ENCODE data around the gene TCEANC.

The TCEANC gene

DNA sequence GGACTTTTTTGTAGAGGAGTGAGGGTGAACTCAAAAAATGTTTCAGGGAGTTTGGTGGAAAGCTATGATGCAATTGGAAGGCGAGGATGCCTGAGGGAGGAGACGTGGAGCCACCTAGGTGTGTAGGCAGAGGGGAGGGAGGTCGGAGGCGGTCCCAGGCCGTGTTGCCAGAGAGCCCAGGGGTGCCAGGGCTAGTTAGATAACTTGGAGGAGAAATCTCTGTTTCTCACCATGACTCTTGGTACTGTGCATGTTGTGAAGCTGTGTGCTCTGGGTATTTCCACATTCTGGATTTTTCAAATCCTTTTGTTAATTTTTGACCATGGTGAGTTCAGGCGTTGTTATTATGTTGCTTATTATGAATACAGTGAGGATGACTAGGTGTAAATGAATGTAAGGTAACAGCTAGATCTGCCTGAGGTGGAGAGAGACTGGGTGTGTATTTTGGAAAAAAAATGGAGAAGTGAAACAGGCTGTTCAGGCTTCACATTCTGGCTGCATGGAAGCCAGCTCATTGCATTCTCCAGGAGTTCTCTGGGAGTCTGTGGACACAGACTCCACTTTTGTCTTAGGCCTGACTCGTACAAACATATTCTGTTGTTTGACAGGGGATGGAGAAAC is 40.5 kb downstream of the TCEANC start:
- peaks cover 5 to 40% of the 10 kb centered on the region in 2 donors for H3K4me1 ChIP-seq (ENCODE audit: control insufficient read depth in 1 of 2, insufficient read depth in 2 of 2, low read length in 2 of 2)
- H3K4me3 ChIP-seq (ENCODE audit: low read depth in 1 of 2, low read length in 2 of 2) = no peak overlapping the region
- no peak overlapping the region for H3K27ac ChIP-seq (ENCODE audit: low read length)
- no peaks in the 10 kb centered on the region for H3K27me3 ChIP-seq (ENCODE audit: low read depth, low read length)
- no peaks in the 10 kb centered on the region for H3K9me3 ChIP-seq (ENCODE audit: control insufficient read depth in 1 of 2, low read length in 2 of 2)
- no peaks in the 10 kb centered on the region for H3K36me3 ChIP-seq (ENCODE audit: control insufficient read depth in 1 of 2, insufficient read depth in 2 of 2, low read length in 2 of 2)

DNA sequence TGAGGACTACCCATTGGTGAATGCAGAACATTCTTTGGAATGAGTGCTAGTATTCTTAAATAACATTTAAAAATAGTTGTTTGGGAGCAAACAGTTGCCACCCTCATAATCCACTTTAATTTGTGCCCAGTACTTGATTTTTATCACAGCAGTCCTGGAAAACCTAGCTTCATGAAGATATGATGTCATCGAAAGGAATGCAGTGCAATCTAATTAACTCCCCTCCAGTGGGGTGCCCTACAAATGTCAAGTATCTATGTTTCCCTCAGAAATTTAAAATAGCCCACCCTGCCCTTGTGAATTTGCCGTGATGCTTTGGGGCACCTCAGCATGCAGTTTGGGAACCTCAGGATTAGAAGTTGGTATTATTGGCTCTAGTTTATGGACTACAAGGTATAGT is 41.4 kb downstream of the TCEANC start:
- Histone ChIP-seq H3K36me3 (ENCODE audit: control insufficient read depth in 1 of 2, insufficient read depth in 2 of 2, low read length in 2 of 2) (no peaks in the 10 kb centered on the region), H3K27ac (ENCODE audit: low read length) (no peak overlapping the region), H3K9me3 (ENCODE audit: control insufficient read depth in 1 of 2, low read length in 2 of 2) (no peaks in the 10 kb centered on the region), H3K4me3 (ENCODE audit: low read depth in 1 of 2, low read length in 2 of 2) (no peak overlapping the region), H3K4me1 (ENCODE audit: control insufficient read depth in 1 of 2, insufficient read depth in 2 of 2, low read length in 2 of 2) (peaks cover 11 to 49% of the 10 kb centered on the region in 2 donors), H3K27me3 (ENCODE audit: low read depth, low read length) (no peaks in the 10 kb centered on the region)

DNA sequence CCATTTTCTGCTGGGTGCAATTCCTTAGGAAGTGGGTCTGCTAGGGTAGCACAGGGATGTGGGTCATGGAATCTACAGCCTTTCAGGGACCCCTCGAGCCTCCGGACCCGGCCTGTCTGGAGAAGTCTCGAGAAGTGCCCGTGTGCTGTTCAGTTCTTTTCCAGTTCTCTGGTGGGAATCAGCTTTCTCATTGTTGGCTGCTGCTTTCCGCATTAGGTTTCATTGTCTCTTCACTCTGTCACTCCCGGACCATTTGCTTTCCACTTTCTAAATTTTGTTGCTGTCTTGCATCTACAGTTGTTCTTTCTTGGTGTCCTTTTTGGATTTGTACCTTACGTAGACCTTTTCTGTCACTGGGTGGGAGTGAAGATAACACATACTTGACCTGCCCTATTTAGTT is 42.0 kb downstream of the TCEANC start:
- Histone ChIP-seq H3K27me3 (ENCODE audit: low read depth, low read length) (no peaks in the 10 kb centered on the region), H3K36me3 (ENCODE audit: control insufficient read depth in 1 of 2, insufficient read depth in 2 of 2, low read length in 2 of 2) (no peaks in the 10 kb centered on the region), H3K27ac (ENCODE audit: low read length) (no peak overlapping the region), H3K4me3 (ENCODE audit: low read depth in 1 of 2, low read length in 2 of 2) (no peak overlapping the region), H3K4me1 (ENCODE audit: control insufficient read depth in 1 of 2, insufficient read depth in 2 of 2, low read length in 2 of 2) (peaks cover 11 to 49% of the 10 kb centered on the region in 2 donors), H3K9me3 (ENCODE audit: control insufficient read depth in 1 of 2, low read length in 2 of 2) (no peaks in the 10 kb centered on the region)

DNA sequence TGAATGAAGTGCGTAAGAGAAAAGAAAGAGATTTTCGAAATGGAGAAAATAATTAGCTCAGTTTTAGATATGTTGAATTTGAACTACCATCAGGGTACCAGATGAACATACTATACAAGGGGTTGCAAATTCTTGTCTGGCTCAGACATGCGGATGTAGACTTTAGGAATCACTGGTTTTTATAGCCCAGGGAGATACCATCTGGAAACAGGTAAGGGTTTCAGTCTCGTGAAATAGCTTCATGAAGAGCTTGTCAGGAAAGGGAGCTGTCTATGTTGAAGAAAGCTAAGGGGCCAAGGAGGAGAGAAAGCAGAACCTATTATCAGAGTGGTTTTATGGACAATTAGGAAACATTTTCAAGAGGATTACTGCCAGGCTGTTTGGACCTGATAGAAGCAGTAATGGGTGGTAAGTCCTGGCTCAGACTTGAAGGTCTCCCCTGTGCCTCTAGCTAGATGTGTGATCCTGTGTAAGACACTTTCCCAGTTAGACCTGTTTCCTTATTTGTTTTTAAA is 42.7 kb downstream of the TCEANC start:
- H3K9me3 ChIP-seq (ENCODE audit: control insufficient read depth in 1 of 2, low read length in 2 of 2) = no peaks in the 10 kb centered on the region
- peaks cover 11 to 49% of the 10 kb centered on the region in 2 donors for H3K4me1 ChIP-seq (ENCODE audit: control insufficient read depth in 1 of 2, insufficient read depth in 2 of 2, low read length in 2 of 2)
- H3K27me3 ChIP-seq (ENCODE audit: low read depth, low read length) = no peaks in the 10 kb centered on the region
- no peaks in the 10 kb centered on the region for H3K36me3 ChIP-seq (ENCODE audit: control insufficient read depth in 1 of 2, insufficient read depth in 2 of 2, low read length in 2 of 2)
- no peak overlapping the region for H3K4me3 ChIP-seq (ENCODE audit: low read depth in 1 of 2, low read length in 2 of 2)
- H3K27ac ChIP-seq (ENCODE audit: low read length) = no peak overlapping the region

DNA sequence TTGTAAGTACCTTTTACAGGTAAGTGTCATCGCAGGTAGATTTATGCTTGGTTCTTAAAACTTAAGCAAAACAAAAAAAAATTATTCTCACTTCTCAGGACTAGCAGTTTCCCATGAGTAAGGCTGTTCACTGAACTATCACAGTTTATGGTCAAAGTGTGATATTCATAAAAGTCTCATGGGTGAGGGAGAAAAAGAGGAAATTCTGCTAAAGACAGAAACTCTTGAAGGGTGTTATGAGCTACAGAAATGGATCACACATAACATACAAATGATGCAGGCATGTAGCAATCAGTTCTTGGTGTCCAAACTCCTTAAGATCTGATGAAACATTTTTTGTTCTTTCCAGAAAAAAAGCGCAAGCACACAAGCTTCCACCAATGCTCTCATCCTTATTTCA is 44.5 kb downstream of the TCEANC start:
- Histone ChIP-seq H3K9me3 (ENCODE audit: control insufficient read depth in 1 of 2, low read length in 2 of 2) (no peaks in the 10 kb centered on the region), H3K36me3 (ENCODE audit: control insufficient read depth in 1 of 2, insufficient read depth in 2 of 2, low read length in 2 of 2) (no peaks in the 10 kb centered on the region), H3K27me3 (ENCODE audit: low read depth, low read length) (no peaks in the 10 kb centered on the region), H3K4me1 (ENCODE audit: control insufficient read depth in 1 of 2, insufficient read depth in 2 of 2, low read length in 2 of 2) (peaks cover 15 to 47% of the 10 kb centered on the region in 2 donors), H3K27ac (ENCODE audit: low read length) (no peak overlapping the region), H3K4me3 (ENCODE audit: low read depth in 1 of 2, low read length in 2 of 2) (no peak overlapping the region)

DNA sequence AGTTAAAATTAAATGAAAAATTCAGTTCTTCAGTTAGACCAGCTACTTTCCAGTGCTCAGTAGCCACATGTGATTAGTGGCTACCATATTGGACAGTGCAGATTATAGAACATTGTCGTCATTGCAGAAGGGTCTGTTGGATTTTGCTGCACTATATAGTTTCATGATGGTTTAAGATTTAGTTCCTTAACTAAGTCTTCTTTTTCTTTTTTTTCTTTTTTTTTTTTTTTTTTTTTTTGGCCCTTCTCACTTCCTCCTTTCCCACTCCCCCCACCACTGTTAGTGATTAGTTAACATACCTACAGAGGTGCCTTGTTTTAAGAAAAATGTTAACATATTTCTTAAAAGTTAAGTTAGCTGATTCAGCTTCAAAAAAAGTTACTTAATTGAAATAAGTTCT is 45.0 kb downstream of the TCEANC start:
- Histone ChIP-seq H3K9me3 (ENCODE audit: control insufficient read depth in 1 of 2, low read length in 2 of 2) (no peaks in the 10 kb centered on the region), H3K4me1 (ENCODE audit: control insufficient read depth in 1 of 2, insufficient read depth in 2 of 2, low read length in 2 of 2) (peaks cover 15 to 43% of the 10 kb centered on the region in 2 donors), H3K27ac (ENCODE audit: low read length) (no peak overlapping the region), H3K36me3 (ENCODE audit: control insufficient read depth in 1 of 2, insufficient read depth in 2 of 2, low read length in 2 of 2) (no peaks in the 10 kb centered on the region), H3K27me3 (ENCODE audit: low read depth, low read length) (no peaks in the 10 kb centered on the region), H3K4me3 (ENCODE audit: low read depth in 1 of 2, low read length in 2 of 2) (no peak overlapping the region)

DNA sequence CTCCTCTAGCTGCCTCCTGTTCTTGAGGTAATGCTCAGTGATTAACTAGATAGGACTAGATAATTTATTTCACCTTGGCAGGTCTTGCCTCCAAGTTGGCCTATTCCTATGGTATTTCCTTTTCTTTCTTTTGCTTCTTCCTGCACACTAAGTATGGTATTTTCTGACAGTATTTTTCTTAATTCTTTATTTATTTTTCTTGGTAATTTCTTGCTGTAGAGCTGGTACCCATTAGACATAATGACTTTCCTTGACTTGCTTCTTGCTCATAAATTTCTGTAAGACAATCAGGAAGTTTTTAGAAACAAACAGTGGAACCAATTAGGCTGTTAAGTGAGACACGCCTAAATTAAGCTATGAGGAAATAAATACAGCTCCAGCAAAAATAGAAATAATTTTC is 45.5 kb downstream of the TCEANC start:
- Histone ChIP-seq H3K4me3 (ENCODE audit: low read depth in 1 of 2, low read length in 2 of 2) (no peak overlapping the region), H3K27ac (ENCODE audit: low read length) (peak overlapping the region; percentile 58), H3K36me3 (ENCODE audit: control insufficient read depth in 1 of 2, insufficient read depth in 2 of 2, low read length in 2 of 2) (no peaks in the 10 kb centered on the region), H3K27me3 (ENCODE audit: low read depth, low read length) (no peaks in the 10 kb centered on the region), H3K4me1 (ENCODE audit: control insufficient read depth in 1 of 2, insufficient read depth in 2 of 2, low read length in 2 of 2) (peaks cover 15 to 44% of the 10 kb centered on the region in 2 donors), H3K9me3 (ENCODE audit: control insufficient read depth in 1 of 2, low read length in 2 of 2) (no peaks in the 10 kb centered on the region)

DNA sequence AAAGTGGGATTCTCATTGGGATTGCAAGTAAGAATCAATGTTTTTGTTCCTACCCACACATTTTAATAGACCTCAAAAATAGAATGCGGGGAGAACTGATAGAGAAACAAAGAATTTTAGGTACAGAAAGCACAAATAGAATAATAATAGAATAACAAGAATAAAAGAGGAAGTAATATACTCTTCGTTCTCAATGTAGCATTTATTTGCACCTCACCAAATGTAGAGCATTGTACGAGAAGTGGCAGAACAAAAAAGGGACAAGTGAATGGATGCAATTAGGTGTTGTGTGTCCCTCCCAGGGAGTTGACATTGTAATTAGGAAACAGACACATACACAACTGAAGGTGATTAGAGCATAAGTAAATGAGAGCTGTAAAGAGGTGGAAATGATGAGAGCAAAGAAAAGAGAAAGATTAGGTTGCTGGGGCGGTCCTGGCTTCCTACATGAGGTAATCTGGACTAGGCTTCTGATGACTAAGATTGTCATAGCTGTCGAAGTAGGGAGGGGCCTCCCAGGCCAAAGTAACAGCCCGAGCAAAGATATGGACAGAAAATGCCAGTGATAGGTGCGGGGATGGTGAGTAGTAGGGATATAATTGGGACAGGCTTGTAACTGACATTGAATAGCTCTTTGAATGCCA is 46.4 kb downstream of the TCEANC start:
- Histone ChIP-seq H3K4me3 (ENCODE audit: low read depth in 1 of 2, low read length in 2 of 2) (no peak overlapping the region), H3K4me1 (ENCODE audit: control insufficient read depth in 1 of 2, insufficient read depth in 2 of 2, low read length in 2 of 2) (peaks cover 11 to 40% of the 10 kb centered on the region in 2 donors), H3K27ac (ENCODE audit: low read length) (no peak overlapping the region), H3K9me3 (ENCODE audit: control insufficient read depth in 1 of 2, low read length in 2 of 2) (no peaks in the 10 kb centered on the region), H3K36me3 (ENCODE audit: control insufficient read depth in 1 of 2, insufficient read depth in 2 of 2, low read length in 2 of 2) (no peaks in the 10 kb centered on the region), H3K27me3 (ENCODE audit: low read depth, low read length) (no peaks in the 10 kb centered on the region)

DNA sequence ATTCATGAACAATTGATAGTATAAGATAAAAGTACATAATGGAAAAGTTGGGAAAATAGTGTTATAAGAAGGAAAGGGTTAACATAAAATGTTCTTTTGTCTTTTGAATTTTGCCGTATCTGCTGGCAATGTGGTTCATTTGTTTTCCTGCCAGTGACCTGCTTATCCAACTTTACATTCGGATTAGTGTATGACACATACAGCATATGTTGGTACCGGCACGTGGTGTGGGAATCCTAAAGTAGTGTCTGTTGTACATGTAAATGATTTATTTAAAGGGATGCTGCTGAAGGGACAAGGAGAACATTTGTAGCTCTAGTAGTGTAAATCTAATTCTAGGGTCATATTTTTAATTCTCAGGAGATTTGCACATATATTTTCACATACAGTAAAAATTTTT is 47.4 kb downstream of the TCEANC start:
- Histone ChIP-seq H3K27me3 (ENCODE audit: low read depth, low read length) (no peaks in the 10 kb centered on the region), H3K4me1 (ENCODE audit: control insufficient read depth in 1 of 2, insufficient read depth in 2 of 2, low read length in 2 of 2) (peaks cover 9 to 35% of the 10 kb centered on the region in 2 donors), H3K4me3 (ENCODE audit: low read depth in 1 of 2, low read length in 2 of 2) (no peak overlapping the region), H3K27ac (ENCODE audit: low read length) (no peak overlapping the region), H3K36me3 (ENCODE audit: control insufficient read depth in 1 of 2, insufficient read depth in 2 of 2, low read length in 2 of 2) (no peaks in the 10 kb centered on the region), H3K9me3 (ENCODE audit: control insufficient read depth in 1 of 2, low read length in 2 of 2) (no peaks in the 10 kb centered on the region)

DNA sequence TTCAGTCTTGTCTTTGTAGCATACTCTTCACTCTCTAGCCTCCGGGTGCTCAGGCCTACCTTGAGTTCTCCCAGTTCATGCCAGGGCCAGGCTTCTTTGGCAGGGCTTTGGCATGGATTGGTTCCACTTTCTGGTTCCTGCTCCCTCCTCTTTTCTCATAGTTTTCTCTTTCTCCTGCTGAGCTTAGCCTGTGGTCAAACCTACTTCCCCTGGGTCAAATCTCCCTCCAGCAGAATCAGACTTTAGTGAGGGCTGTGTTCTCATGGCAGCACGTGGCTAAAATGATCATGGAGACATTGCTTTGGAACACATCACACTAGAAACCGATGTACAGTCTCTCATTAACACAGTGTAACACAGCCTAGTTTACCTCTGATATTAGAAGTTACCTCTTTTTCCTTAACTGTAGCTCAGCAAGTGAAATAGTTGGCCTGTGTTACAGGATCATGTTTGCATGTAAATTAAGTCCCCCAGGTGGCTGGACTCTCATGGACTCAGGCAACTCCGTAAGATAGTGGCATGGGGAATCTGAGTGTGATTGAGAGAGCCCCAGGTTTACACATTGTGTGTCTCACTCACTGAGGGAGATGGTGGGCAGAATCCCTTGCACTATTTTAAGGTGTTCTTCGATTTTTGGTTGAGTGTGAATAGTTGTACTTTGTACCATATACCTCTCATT is 49.3 kb downstream of the TCEANC start:
- Histone ChIP-seq H3K36me3 (ENCODE audit: control insufficient read depth in 1 of 2, insufficient read depth in 2 of 2, low read length in 2 of 2) (no peaks in the 10 kb centered on the region), H3K9me3 (ENCODE audit: control insufficient read depth in 1 of 2, low read length in 2 of 2) (no peaks in the 10 kb centered on the region), H3K27me3 (ENCODE audit: low read depth, low read length) (no peaks in the 10 kb centered on the region), H3K4me3 (ENCODE audit: low read depth in 1 of 2, low read length in 2 of 2) (no peak overlapping the region), H3K27ac (ENCODE audit: low read length) (no peak overlapping the region), H3K4me1 (ENCODE audit: control insufficient read depth in 1 of 2, insufficient read depth in 2 of 2, low read length in 2 of 2) (peaks cover 9 to 33% of the 10 kb centered on the region in 2 donors)

DNA sequence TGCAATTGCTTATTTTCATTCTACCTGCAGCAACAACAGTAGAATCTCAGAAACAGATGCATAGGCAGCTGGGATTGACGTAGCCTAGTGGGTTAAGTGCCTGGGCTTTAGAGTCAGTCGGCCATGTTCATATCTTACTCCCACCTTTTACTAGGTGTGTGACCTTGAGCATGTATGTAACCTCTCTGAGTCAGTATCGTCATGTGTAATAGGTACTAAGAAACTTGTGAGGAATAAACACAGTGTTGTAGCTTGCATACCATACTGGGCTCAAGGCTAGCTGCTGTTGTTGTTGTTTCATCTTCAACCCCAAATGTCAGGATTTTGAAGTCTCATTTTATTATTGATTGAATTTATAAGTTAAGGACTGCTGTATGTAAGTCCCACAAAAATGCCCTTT is 50.2 kb downstream of the TCEANC start:
- peaks cover 9 to 24% of the 10 kb centered on the region in 2 donors for H3K4me1 ChIP-seq (ENCODE audit: control insufficient read depth in 1 of 2, insufficient read depth in 2 of 2, low read length in 2 of 2)
- no peaks in the 10 kb centered on the region for H3K9me3 ChIP-seq (ENCODE audit: control insufficient read depth in 1 of 2, low read length in 2 of 2)
- no peaks in the 10 kb centered on the region for H3K36me3 ChIP-seq (ENCODE audit: control insufficient read depth in 1 of 2, insufficient read depth in 2 of 2, low read length in 2 of 2)
- no peak overlapping the region for H3K4me3 ChIP-seq (ENCODE audit: low read depth in 1 of 2, low read length in 2 of 2)
- H3K27ac ChIP-seq (ENCODE audit: low read length) = no peak overlapping the region
- no peaks in the 10 kb centered on the region for H3K27me3 ChIP-seq (ENCODE audit: low read depth, low read length)
